ENCODE results near the gene TEKT5. TPM values are rescaled to one million over a fixed set of nuclear protein-coding genes. Genes with fewer than 3 reads are reported as not detected.

The TEKT5 gene
- total RNA-seq, 2 donors from 2014 or later: not detected

DNA sequence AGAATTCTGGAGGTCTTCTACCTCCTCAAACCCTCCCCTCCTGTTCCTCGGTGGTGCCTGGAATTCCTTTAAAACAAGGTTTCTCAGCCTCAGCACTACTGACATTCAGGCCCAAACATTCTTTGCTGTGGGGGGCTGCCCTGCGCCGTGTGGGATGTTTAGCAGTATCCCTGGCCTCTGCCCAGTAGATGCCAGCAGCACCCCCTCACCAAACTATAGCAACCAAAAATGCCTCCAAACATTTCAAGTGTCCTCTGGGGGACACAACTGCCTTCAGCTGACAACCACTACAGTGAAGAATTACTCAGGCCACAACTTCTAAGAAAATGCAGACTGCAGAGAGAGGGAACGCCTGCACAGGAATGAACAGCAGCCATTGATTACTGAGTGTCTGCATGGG lies 28.4 kb downstream of the TEKT5 start:
- TF ChIP-seq, protein P1, sequence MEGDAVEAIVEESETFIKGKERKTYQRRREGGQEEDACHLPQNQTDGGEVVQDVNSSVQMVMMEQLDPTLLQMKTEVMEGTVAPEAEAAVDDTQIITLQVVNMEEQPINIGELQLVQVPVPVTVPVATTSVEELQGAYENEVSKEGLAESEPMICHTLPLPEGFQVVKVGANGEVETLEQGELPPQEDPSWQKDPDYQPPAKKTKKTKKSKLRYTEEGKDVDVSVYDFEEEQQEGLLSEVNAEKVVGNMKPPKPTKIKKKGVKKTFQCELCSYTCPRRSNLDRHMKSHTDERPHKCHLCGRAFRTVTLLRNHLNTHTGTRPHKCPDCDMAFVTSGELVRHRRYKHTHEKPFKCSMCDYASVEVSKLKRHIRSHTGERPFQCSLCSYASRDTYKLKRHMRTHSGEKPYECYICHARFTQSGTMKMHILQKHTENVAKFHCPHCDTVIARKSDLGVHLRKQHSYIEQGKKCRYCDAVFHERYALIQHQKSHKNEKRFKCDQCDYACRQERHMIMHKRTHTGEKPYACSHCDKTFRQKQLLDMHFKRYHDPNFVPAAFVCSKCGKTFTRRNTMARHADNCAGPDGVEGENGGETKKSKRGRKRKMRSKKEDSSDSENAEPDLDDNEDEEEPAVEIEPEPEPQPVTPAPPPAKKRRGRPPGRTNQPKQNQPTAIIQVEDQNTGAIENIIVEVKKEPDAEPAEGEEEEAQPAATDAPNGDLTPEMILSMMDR (IDR thresholded peaks at IDR 0.05): no peak
- DNase-seq (ENCODE audit: low spot score): no peak
- Histone ChIP-seq H3K36me3 (no peaks in the 10 kb centered on the region), H3K4me3 (no peak overlapping the region), H3K27ac (no peak overlapping the region), H3K4me1 (no peaks in the 10 kb centered on the region), H3K9me3 (no peaks in the 10 kb centered on the region), H3K27me3 (no peaks in the 10 kb centered on the region)

DNA sequence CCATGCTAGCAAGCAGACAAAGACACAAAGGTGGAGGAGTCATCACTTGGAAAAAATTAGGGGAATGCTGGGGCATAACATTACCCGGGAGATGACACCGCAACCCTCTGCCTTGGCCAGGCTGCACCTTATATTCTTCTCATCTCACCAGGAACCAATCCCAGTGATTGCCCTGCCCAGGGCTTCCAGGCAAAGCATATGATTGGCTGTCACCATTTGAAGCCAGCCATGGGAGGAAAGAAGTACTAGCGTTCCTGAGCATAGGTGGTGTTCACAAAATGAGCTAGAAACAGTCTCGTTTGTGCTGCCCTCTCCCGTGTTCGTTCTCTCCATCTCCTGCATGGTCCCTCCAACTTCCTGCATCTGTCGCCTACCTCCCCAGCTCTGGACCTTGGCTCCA lies 29.6 kb downstream of the TEKT5 start:
- Histone ChIP-seq H3K4me1 (no peaks in the 10 kb centered on the region), H3K27me3 (no peaks in the 10 kb centered on the region), H3K9me3 (no peaks in the 10 kb centered on the region), H3K36me3 (no peaks in the 10 kb centered on the region), H3K4me3 (no peak overlapping the region), H3K27ac (no peak overlapping the region)
- TF ChIP-seq, protein P1 (IDR thresholded peaks at IDR 0.05): no peak
- no peak for DNase-seq (ENCODE audit: low spot score)

- Histone ChIP-seq H3K36me3 (no peaks in the 10 kb centered on the region), H3K4me3 (no peak overlapping the region)
Observed at GRCh38 chr16:10664720-10665126, 30.0 kb downstream of the TEKT5 start.

DNA sequence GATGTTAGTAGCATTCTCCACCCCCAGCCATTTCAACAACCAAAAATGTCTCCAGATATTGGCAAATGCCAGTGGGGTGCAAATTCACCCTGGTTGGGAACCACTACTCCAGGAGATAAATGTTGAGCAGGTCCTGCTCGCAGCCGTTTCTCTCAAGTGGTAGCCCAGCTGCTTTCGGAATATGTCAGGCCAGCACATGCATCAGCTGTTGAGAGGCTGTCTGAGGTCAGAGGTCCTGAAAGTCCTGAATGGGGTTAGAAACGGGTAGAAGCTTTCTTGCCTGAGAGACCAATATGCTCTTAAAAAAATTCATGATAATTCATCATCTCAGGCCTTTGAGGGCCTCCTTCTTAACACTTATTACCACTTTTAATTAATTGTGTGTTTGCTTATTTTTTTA lies 31.0 kb downstream of the TEKT5 start:
- Histone ChIP-seq H3K36me3 (no peaks in the 10 kb centered on the region), H3K9me3 (no peaks in the 10 kb centered on the region), H3K4me3 (no peak overlapping the region), H3K27me3 (no peaks in the 10 kb centered on the region), H3K4me1 (no peaks in the 10 kb centered on the region), H3K27ac (no peak overlapping the region)
- TF ChIP-seq, protein P1 (IDR thresholded peaks at IDR 0.05): no peak
- DNase-seq (ENCODE audit: low spot score): no peak

More at GRCh38 chr16:10664720-10665126, 30.0 kb downstream of the TEKT5 start:
- DNase-seq (ENCODE audit: low spot score): no peak
- no peaks in the 10 kb centered on the region for H3K27me3 ChIP-seq
- H3K4me1 ChIP-seq: no peaks in the 10 kb centered on the region
- no peaks in the 10 kb centered on the region for H3K9me3 ChIP-seq
- no peak overlapping the region for H3K27ac ChIP-seq
- TF ChIP-seq, protein P1 (IDR thresholded peaks at IDR 0.05): no peak

- no peaks in the 10 kb centered on the region for H3K36me3 ChIP-seq
- no peaks in the 10 kb centered on the region for H3K27me3 ChIP-seq
- no peak overlapping the region for H3K4me3 ChIP-seq
- no peaks in the 10 kb centered on the region for H3K4me1 ChIP-seq
- TF ChIP-seq, protein P1 (IDR thresholded peaks at IDR 0.05): no peak
- H3K9me3 ChIP-seq: no peaks in the 10 kb centered on the region
- H3K27ac ChIP-seq: no peak overlapping the region
- no peak for DNase-seq (ENCODE audit: low spot score)
Observed at GRCh38 chr16:10663146-10663545, 31.6 kb downstream of the TEKT5 start.

GRCh38 chr16:10662212-10662611 lies 32.5 kb downstream of the TEKT5 start:
- H3K36me3 ChIP-seq: no peaks in the 10 kb centered on the region
- H3K27me3 ChIP-seq: no peaks in the 10 kb centered on the region
- TF ChIP-seq, protein P1 (IDR thresholded peaks at IDR 0.05): no peak
- H3K27ac ChIP-seq: no peak overlapping the region
- no peaks in the 10 kb centered on the region for H3K4me1 ChIP-seq
- no peaks in the 10 kb centered on the region for H3K9me3 ChIP-seq
- no peak overlapping the region for H3K4me3 ChIP-seq
- DNase-seq (ENCODE audit: low spot score): no peak
